GM12892 (cell line): ENCODE results near the gene MACROD2.

ENCODE experiments used
- POLR2A ChIP-seq: IDR thresholded peaks from 2 replicates; pipeline ENCODE4 v1.6.1; 2011; ENCODE audit warnings: low read depth, low read length, control low read depth
- POLR2AphosphoS5 ChIP-seq: IDR thresholded peaks from 2 replicates; pipeline ENCODE4 v1.6.1; 2011; ENCODE audit warnings: low read depth, low read length, control low read depth
- TAF1 ChIP-seq: IDR thresholded peaks from 2 replicates; pipeline ENCODE4 v1.6.1; 2011; ENCODE audit warnings: low read depth, mild to moderate bottlenecking, control low read depth, low read length, borderline replicate concordance

DNA sequence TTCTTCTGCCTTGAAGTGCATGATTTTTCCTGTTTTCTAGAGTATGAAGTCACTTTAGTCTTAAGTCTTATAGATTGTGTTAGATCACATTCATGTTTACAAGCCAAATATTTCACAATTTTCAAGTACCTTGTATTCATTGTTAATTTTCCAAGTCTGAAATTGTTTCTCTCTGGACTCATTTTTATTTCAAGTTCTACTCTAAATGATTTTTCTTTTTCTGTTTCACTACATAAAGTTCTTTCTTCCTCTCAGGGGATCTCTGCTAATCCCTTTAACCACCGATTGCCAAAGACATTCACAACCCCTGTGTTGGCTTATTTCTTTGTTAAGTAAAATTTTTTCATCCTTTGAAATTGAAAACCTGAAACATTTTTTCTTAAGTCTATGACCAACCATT, 1772.3 kb downstream of the MACROD2 start:
- TF ChIP-seq POLR2AphosphoS5 (no peak), POLR2A (no peak), TAF1 (no peak)
